Retina (tissue), 1 donor: ENCODE results near the gene HDAC8.
"Not testable (repeated sequence)": the region's sequence is repeated elsewhere in the genome, so short reads cannot be mapped to it uniquely, and the experiment has no call there.

Experiments used
- DNase-seq: peaks from one replicate; pipeline ENCODE4 v3.0.0-alpha.2; 2016

Gene HDAC8

DNA sequence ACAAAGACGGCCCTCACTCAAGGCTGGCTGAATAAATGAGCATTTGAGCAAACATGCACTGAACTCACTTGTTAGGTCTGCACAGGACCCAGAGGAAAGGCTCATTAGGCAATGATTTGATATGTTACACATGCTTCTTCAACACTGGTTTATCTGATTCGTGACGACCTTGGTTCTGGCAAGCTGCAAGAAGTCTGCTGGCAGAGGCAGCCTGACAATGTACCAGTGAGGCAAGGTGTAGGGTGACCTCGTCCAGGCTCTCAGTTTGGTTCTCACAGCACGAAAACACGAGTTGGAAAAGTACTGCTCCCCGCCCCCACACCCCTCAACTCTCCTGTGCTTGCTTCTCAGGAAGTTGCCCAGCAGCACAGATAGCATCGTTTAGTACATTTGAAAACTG, 203.8 kb downstream of the HDAC8 start:
- no peak for DNase-seq

DNA sequence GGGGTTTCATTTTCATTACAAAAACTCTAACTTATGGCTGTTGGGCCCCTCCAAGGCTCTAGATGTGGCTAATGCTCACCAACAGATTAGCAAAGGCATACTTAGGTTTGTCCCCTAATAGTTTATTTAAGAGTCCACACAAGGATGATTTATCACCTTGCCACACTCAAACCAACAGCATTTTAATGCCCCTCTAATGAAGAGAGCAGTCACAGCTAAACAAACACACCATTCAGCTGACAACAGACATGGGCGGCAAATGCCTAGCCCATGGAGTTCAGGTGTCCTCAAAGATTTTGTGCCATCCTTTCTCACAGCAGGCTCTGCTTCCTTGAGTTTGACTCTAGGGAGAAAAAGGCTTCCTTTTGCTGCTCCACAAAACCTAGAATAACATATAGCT, 205.1 kb downstream of the HDAC8 start:
- DNase-seq, result no peak

DNA sequence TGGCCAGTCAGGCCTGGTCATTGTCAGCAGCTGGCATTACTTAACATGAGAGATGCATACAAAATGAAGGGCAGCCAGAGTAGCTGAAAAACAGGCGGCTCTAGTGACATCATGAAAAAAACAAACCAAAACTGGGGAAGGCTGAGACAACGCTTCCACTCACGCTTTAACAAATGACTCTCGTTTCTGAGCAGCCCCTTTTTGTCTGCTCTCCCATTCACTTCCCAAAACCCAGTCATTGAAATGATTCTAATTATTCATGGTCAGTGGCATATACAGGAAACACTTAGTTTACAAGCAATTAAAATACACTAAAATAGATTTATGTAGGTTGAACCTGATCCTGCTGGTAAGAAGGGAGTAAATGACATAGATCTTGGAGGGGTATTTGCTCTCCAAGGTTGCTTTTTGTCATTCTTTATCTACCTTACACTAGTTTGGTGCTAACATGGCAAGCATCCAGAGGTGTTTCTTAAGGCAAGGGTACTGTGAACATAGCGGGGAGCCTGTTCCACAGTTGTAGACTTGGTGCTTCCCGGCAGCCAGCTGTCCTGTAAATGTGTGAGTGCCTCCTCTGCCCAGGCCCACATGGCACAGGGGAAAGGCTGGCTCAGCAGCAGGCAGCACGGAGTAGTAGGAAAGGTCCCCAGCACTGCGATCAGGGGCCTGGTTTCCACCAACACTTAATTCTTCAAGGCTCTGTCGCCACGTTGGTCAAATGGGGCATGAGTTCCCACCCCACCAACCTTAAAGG, 205.8 kb downstream of the HDAC8 start:
- no peak for DNase-seq

DNA sequence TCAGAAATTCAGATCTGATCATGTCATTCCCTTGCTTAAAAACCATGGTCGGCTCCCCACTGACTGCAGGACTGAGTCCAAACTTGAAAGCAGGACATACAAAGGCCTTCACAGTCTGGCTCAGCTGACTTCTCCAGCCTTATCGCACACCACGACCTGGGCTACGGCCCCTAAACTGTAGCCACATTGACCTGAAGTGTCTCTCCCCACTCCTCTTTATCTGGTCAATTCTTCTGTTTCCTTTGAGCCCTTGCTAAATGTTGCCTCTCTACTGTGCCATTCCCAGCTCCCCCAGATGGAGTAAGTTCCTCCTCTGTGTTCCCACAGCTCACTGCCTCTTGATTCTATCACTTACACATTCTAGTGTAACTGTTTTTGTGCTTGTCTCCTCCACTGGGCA, 206.5 kb downstream of the HDAC8 start:
- DNase-seq, result no peak

DNA sequence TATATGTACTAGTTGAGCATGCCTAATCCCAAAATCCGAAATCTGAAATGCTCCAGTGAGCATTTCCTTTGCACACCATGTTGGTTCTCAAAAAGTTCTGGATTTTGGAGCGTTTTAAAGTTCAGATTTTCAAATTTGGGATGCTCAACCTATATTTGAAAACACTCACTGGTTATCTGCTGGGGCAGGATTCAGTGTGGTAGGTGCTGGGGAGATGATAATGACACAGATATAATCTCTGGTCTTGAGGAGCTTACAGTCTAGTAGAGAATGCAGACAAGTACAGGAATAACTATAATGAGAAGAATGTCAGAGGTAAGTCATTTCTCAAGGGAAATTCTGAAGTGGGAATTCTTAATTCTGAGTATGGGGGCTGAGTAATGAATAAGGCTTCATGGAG, 207.5 kb downstream of the HDAC8 start:
- no peak for DNase-seq

DNA sequence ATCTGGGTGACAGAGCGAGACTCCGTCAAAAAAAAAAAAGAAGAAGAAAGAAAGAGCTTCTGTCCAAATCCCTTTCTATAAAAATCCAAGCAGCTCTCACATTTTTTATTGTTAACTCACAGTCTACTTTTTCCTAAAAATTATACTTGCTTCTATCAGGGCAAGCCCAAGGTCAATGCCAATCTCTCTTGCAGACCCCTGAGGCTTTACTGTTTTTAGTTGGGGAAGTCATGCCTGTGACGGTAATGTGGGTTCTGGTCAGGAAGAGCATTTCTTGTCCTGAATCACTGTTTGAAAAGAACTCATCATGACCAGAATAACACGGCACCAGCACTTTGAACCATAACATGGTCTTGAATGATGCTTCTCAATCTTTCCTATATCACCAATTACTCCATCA, 212.3 kb downstream of the HDAC8 start:
- DNase-seq, result no peak

DNA sequence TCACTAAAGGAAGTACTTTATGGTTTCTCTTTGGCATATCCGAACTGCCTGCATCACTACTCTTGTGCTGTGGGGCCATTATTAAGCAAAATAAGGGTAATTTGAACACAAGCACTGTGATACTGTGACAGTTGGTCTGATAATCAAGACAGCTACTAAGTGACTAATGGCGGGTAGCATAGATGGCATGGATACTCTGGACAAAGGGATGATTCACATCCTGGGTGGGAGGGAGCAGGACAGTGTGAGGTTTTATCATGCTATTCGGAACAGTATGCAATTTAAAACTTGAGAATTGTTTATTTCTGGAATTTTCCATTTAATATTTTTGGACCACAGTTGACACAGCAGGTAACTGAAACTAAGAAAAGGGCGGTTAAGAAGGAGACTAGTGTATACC, 214.3 kb downstream of the HDAC8 start:
- DNase-seq, result no peak

DNA sequence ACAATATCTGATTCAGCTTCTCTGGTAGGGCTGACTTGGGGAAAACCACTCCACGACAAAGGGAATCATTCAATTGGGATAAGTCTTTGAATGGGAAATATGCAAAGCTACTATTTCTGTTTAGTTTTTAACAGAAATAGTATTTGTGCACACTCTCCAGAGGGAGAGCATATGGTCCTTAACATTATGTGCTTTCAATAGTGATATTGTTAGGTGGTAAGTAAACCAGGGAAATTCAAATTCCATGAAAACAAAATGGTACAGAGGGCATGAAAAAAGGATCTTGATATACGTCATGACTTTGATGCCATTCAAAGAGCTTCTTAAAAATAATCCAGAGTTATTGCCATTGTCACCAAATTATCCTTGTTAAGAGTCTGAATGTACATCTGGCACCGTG, 219.9 kb downstream of the HDAC8 start:
- no peak for DNase-seq

DNA sequence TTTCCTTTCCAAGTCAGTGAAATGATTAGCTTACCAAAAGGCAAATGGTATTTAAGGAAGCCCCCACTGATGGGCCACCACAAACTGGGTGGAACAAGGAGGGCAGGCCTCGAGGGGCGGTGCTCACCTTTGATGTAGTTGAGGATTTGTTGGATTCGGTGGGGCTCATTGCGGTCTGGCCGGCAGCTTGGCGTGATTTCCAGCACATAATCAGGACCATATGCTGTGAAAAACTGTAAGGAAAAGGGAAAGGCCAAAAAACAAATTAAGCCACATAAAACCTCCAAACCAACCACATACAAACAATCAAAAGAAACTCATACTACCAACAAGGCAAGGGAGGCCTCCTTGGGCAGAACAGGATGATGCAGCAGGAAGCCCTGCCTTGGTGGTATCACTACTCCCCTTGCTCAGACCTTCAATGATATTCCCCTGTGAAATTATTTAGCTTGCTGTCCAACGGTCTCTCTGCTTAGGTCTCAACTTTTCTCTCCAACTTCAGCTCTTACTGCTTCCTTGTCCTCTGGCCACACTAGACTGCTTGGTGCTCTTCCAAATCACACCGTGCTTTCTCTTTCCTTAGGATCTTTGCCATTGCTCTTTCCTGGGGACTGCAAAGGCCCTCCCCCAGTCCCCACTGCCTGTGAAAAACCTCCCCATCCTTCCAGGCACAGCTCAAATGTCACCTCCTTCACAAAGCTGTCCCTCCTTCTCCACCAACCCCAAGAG, 220.9 kb downstream of the HDAC8 start:
- DNase-seq, result no peak

DNA sequence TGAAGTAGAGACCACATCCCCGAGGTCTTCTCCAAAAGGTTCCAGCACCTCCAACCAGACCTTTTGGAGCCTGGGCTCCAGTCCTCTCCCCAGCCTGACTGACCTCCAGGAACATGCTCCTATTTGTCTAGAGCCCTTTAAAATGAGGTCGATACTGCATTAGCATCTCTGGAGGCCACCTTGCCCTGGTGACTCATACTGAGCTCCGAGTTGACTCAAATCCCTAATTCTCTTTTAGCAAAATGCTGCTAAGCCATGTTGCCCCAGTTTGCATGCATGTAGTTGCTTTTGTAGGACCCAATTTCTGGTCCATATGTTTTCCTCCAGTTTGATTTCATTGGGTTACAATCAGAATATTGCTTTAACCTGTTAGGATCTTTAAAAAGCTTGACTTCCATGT, 223.5 kb downstream of the HDAC8 start:
- no peak for DNase-seq

DNA sequence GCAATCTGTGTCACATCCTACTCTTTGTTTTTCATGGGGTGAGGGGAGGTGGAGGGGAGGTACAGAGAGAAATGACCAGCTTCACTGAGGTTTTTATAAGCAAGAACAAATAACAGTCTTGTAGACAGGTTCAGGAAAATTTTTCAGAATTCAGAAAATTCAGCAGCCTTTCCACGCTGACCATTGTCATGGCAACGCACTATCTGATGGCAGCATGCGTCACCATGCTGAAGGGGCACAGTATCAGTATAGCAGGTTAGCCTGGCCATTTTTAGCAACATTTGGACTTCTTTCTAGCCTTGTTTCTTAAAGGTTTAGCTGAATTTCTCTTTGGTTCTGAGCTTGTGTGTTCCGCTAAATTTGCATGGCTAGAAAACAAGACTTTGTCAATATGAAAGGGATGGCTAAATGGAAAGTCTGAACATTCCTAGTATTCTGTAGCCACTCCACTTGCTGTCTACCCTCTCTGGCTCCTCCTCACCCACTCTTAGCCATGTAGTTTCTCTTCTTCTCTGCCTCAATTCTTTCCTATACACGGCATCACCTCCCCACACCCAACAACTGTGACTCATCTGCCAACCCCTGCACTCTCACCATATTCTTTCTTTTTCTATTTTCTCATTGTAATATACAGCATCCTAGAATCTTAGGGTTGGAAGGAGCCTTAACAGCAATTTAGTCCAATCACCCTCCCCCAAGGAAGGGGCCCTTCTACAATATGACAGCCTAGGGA, 224.2 kb downstream of the HDAC8 start:
- DNase-seq, result no peak

DNA sequence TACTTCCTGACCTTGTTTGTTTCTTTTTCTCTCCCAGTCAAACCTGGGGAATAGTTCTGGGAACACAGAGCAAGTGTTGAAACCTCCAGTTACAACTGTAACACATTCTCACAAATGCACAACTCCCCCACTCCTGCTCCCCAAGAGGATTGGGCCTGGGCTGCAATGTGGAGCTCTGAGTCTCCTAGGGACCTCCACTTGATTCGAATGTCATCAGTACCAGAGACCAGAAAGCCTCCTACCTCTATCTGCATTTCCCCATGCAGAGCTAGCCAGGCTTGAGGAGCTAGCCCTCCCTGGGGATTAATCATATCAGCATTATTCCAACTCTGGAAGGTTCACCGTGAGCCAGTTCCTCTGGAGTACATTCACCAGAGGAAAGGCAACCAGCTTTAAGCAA, 225.3 kb downstream of the HDAC8 start:
- no peak for DNase-seq

DNA sequence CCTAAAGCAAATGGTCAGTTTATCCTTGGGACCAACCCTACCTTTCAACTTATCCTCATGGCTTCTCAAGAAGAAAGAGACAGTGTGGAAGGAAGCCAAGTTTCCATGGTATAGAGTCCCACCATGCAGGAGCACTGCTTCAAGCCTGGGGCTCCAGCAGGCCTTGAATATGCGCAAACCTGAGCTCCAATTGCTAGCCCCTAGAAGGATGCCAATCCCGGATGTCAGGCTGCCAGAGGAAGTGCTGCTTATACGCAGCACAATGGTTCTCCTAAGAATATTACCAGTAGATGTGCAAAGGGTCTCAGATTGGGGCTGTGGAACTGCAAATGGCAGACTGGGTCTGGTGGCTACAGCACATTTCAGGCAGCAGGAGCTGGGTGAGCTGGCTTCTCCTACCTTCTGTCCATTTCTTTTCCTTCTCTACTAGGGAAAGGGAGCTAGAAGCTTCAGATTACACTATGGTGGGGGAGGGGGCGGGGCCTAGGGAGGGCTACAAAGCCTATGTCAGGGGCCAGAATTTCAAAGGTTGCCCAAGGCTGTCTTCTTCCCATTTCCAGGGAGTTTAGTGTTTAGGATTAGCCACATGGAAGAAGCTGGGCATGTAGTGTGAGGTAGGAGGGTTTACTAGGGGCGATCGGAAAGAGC, 226.2 kb downstream of the HDAC8 start:
- no peak for DNase-seq

DNA sequence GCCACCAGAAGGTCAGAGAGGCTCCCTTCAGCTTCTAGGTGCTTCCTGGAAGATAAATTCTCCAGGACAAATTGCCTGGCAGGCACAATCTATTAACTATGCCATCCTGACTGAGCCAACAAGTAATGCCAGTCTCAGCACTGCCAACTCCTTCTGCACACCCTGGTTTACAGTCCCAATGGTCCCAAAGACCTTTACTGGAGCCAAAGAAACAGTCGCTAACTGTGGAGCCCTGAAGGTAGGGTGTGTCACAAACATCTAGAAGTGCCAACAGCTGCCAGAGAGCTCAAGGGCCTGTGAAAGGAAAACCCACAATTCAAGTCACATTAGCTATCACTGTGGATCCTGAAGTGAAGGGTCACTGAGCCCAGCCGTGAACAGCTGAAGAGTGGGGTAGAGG, 232.0 kb downstream of the HDAC8 start:
- DNase-seq, result no peak

DNA sequence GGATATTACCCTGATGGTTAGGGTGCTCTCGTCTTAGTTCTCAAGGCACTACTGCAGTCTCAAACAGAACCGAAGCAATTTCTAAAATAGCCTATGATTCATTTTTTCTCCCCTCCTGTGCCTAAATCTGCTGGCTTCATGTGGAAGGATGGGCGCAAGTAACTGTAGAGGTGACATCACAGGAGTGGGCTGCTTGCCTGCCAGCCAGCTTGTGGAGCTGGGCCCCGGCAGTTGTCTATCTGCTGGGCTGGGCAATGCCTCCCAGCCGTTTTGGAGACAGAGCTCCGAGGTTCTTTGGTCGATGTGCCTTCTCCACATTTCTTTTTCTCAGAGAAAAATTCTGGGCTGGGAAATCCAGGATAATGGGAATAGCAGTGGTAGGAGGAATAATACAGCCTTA, 232.6 kb downstream of the HDAC8 start:
- no peak for DNase-seq

DNA sequence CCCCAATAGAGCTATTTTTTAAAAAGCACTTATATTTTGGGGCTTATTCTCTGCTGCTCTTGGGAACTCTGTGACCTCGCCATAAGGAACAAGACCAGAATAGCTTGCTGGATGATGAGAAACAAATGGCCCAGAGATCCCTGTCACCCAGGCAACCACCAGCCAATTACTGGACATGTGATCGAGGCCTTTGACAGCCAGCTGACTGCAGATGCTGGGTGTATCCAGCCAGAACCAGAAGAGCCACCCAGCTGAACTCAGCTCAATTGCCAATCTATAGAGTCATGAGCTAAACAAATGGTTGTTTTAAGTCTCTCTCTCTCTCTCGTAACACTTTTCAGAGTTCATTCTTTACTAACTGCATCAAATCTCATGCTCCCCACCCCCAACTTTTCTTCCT, 242.5 kb downstream of the HDAC8 start:
- DNase-seq, result no peak

DNA sequence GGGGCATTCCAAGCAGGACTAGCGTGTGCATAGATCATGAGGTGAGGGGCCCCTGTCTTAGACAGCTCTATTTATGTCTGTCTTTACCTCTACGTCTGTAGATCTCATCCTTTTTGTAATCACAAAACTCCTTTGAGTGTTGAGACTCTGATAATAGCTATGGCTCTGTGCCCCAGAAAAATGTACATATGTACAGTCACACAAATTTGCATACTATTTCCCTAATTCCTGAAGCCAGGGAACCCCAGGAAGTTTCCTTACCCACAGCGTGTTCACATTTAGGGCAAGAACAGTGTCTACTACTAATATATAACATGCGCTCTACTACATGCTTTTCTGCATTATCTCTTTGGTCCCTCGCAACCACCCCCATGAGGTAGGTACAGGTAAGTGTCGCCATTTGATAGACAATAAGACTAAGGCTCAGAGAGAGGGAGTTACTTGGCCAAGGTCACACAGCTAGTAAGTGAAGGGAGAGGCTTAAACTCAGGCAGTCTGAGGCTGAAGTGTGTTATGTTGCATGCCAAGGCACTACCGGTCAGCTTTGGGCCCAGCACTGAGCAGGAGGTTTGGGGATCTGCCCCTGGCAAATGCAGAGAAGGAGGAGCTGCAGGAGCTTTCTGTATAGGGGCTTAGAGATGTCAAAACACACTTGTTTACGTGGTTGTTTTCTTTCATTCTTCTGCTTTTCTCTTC, 245.9 kb downstream of the HDAC8 start:
- no peak for DNase-seq

DNA sequence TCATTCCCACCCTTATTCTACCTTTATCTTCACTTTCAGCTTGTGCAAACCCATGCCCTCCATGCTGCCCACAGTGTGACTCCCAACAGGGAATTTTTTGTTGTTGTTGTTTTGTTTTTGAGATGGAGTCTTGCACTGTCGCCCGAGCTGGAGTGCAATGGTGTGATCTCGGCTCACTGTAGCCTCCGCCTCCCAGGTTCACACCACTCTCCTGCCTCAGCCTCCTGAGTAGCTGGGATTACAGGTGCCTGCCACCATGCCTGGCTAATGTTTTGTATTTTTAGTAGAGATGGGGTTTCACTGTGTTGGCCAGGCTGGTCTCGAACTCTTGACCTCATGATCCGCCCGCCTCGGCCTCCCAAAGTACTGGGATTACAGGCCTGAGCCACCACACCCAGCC, 253.0 kb downstream of the HDAC8 start:
- not testable (repeated sequence) for DNase-seq

DNA sequence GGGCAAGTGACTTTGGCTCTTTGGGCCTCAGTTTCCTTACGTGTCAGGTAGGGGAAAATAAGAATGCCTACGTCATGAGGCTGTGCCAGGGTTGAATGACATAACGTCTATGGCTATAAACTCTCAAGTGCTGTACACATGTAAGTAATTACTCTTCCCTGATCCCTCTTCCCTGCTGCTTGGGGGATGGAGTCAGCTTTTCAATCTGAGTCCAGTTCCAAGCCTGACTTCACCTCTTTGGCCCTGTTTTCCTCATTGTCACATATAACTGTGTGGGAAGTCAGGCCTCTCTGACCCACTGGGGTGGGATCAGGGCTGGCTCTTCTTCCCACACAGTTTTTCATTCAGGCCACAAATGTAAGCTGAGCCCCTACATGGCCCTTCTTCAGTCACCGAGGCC, 255.5 kb downstream of the HDAC8 start:
- DNase-seq, result no peak

DNA sequence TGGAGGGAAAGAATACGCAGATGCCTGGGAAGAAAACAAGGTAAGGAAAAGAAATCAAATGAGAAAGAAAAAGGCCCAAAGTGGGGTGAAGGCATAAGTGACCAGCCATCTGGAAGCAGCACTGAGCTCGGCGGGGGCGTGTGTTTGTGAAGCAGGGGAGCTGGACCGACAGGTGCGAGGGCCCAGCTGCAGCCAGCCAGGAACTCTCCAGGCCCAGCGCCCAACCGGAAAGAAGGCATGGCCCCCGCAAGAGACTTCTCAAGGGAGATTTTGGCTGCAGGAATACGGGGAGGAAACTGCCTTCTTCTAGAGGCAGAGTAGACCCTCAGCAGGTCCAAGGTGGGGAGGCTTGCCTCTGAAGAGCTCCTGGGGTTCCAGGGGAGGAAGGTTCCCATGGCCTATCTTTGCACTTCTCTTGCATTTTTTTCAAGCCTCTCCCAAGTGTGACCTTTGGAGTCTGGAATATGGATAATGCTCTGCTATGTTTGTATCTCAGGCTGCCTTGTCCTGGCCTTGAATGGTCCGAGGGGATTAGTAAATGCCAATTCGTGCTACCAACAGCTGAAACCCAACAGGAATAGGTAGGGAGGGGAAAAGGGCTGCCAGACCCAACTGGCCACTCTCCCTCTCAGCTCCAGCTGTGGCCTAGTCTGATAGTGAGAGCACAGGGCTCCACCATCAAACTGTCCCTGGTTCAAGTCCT, 256.1 kb downstream of the HDAC8 start:
- DNase-seq, result no peak

DNA sequence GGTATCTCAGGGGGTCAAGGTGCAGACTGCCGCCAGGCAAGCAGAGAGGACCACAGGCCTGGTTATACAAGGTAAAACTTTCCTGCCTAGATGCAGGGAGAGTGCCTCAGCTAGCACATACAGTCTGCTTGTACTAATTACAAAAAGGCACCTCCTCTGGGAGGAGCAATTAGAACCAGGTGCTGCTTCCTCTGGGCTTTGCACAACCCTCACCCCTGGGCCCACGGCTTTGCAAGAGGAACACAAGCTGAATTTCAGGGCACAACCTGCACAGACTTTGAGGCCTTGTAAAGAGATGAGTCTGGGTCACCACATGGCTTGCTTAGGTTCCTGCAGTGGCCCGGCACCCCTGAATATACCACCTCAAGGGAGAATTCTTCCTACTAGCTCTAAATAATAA, 257.8 kb downstream of the HDAC8 start:
- no peak for DNase-seq
